ENCODE measurements around the gene LTB. TPM values are rescaled to one million over a fixed set of nuclear protein-coding genes. Genes with fewer than 3 reads are reported as not detected.

The LTB gene
- total RNA-seq, 1 experiment from 2014 or later = not detected

GRCh38 chr6:31576897-31577578 is 5.2 kb downstream of the LTB start:
- Histone ChIP-seq H3K23me2 (ENCODE audit: insufficient read length, low read depth, low read length, poor library complexity, severe bottlenecking) (peaks cover 11% of the 10 kb centered on the region), H3K79me2 (ENCODE audit: insufficient read depth, low read length) (no peaks in the 10 kb centered on the region), H2BK20ac (ENCODE audit: low read depth, low read length, poor library complexity, severe bottlenecking) (no peak overlapping the region), H3K9ac (ENCODE audit: extremely low read depth, insufficient read length, low read length) (no peak overlapping the region), H2BK5ac (ENCODE audit: insufficient read length, low read length) (no peak overlapping the region), H4K5ac (ENCODE audit: insufficient read length, low read depth, low read length) (no peak overlapping the region), H2BK15ac (ENCODE audit: low read depth, low read length) (no peak overlapping the region), H3K27ac (ENCODE audit: insufficient read length, low read depth, low read length) (no peak overlapping the region), H2AFZ (ENCODE audit: low read length) (no peak overlapping the region), H3K23ac (ENCODE audit: insufficient read length, low read depth, low read length) (no peak overlapping the region), H3K9me3 (ENCODE audit: control insufficient read depth, low read depth, low read length) (no peaks in the 10 kb centered on the region), H3K4ac (ENCODE audit: low read depth, low read length) (no peak overlapping the region), H3K18ac (ENCODE audit: insufficient read length, low read depth, low read length) (no peak overlapping the region), H3K79me1 (ENCODE audit: insufficient read depth, low read depth, low read length, poor library complexity, severe bottlenecking) (no peaks in the 10 kb centered on the region), H4K20me1 (ENCODE audit: control insufficient read depth, insufficient read depth, insufficient read length) (no peaks in the 10 kb centered on the region), H2BK12ac (ENCODE audit: insufficient read length, low read depth, low read length) (no peak overlapping the region), H4K8ac (replicated peaks; ENCODE audit: insufficient read length, low read depth, low read length) (no peak overlapping the region), H3K56ac (ENCODE audit: insufficient read length, low read depth, low read length) (no peak overlapping the region), H3K14ac (ENCODE audit: insufficient read depth, low read length) (no peak overlapping the region), H2AK5ac (ENCODE audit: insufficient read length, low read length) (no peak overlapping the region), H4K91ac (ENCODE audit: insufficient read length, low read depth, low read length) (no peak overlapping the region), H3K4me1 (ENCODE audit: insufficient read depth, low read length) (peaks cover 2% of the 10 kb centered on the region; the same call in 1 of the 2 replicates), H3K4me2 (ENCODE audit: insufficient read depth, insufficient read length, low read length) (no peak overlapping the region), H2BK120ac (ENCODE audit: low read depth, low read length, poor library complexity, severe bottlenecking) (no peak overlapping the region), H3T11ph (ENCODE audit: low read length) (no peak overlapping the region), H3K27me3 (ENCODE audit: insufficient read depth, low read length) (no peaks in the 10 kb centered on the region)
- Mint-ChIP-seq H3K9me3 (no peaks in the 10 kb centered on the region; a peak in 2 of 5 replicates), H3K36me3 (ENCODE audit: insufficient read depth in 1 of 3, low read depth in 3 of 3) (no peaks in the 10 kb centered on the region), H3K27ac (no peak overlapping the region), H3K4me3 (no peak overlapping the region), H3K27me3 (ENCODE audit: low read depth) (peaks cover 45% of the 10 kb centered on the region), H3K4me1 (peaks cover 34 to 38% of the 10 kb centered on the region in 2 experiments)
- no peak for DNase-seq
- WGBS (ENCODE audit: extremely low coverage, insufficient read length, low lambda C conversion rate) = no CpG with 5 or more reads among the region's 19 CpGs
- no peak for TF ChIP-seq CTCF (conservative IDR thresholded peaks at IDR 0.05)
